Mucosa of gallbladder (tissue), 1 donor: Measurements from ENCODE around the gene NGEF. TPM values are rescaled to one million over a fixed set of nuclear protein-coding genes. Genes with fewer than 3 reads are reported as not detected.
"Not testable (repeated sequence)": the region's sequence is repeated elsewhere in the genome, so short reads cannot be mapped to it uniquely, and the experiment has no call there.

Experiments
- DNase-seq: peaks from one replicate; pipeline ENCODE4 v3.0.0-alpha.2; 2020; ENCODE audit warnings: low spot score
- total RNA-seq: library from RNA; stranded (reverse); gene quantifications from one replicate; pipeline ENCODE4 v1.2.1, GENCODE V29; 2021
- donor health status: DM: no; HTN: no; CAD: no.

Gene NGEF
- total RNA-seq = 12.0 TPM

- peak; percentile 88 for DNase-seq
Observed at GRCh38 chr2:233013027-233013461, at the start of gene NGEF. NGEF (minus strand) TSS chr2:233013256; CDS start chr2:232974890, 38,366 bp downstream.

GRCh38 chr2:233062451-233062850 is 49.4 kb upstream of the NGEF start:
- DNase-seq = no peak

GRCh38 chr2:233061591-233062450 is 48.8 kb upstream of the NGEF start:
- DNase-seq = peak; percentile 47

- no peak for DNase-seq
Observed at GRCh38 chr2:233060980-233061590, 48.0 kb upstream of the NGEF start.

GRCh38 chr2:233060501-233060979 is 47.5 kb upstream of the NGEF start:
- no peak for DNase-seq

- DNase-seq = peak; percentile 66
Observed at GRCh38 chr2:233059797-233060500, 46.9 kb upstream of the NGEF start, which contains the start of gene INPP5D. INPP5D (plus strand) TSS chr2:233060342; CDS start chr2:233060479, 137 bp downstream.

- no peak for DNase-seq
Observed at GRCh38 chr2:233059547-233059796, 46.4 kb upstream of the NGEF start.

GRCh38 chr2:233058717-233059546 is 45.9 kb upstream of the NGEF start:
- DNase-seq = no peak

- DNase-seq = no peak
Observed at GRCh38 chr2:233056961-233057605, 44.0 kb upstream of the NGEF start.

- DNase-seq = no peak
Observed at GRCh38 chr2:233055362-233055761, 42.3 kb upstream of the NGEF start.

GRCh38 chr2:233053928-233054784 is 41.1 kb upstream of the NGEF start:
- DNase-seq = peak; percentile 61

- not testable (repeated sequence) for DNase-seq
Observed at GRCh38 chr2:233052517-233052916, 39.5 kb upstream of the NGEF start.

GRCh38 chr2:233051241-233052149 is 38.4 kb upstream of the NGEF start:
- no peak for DNase-seq

GRCh38 chr2:233049194-233049761 is 36.2 kb upstream of the NGEF start:
- no peak for DNase-seq

- no peak for DNase-seq
Observed at GRCh38 chr2:233048569-233049193, 35.6 kb upstream of the NGEF start.

GRCh38 chr2:233047667-233048066 is 34.6 kb upstream of the NGEF start:
- DNase-seq = no peak

GRCh38 chr2:233047206-233047605 is 34.1 kb upstream of the NGEF start:
- no peak for DNase-seq

- no peak for DNase-seq
Observed at GRCh38 chr2:233044974-233045605, 32.0 kb upstream of the NGEF start.
